Activated CD8-positive, alpha-beta memory T cell treated with anti-CD3 and anti-CD28 coated beads for 24 hours (primary cell): ENCODE results near the gene NHLH2.

Experiments
- DNase-seq: peaks from one replicate; pipeline ENCODE4 v3.0.0-alpha.2; 2020

NHLH2 gene

DNA sequence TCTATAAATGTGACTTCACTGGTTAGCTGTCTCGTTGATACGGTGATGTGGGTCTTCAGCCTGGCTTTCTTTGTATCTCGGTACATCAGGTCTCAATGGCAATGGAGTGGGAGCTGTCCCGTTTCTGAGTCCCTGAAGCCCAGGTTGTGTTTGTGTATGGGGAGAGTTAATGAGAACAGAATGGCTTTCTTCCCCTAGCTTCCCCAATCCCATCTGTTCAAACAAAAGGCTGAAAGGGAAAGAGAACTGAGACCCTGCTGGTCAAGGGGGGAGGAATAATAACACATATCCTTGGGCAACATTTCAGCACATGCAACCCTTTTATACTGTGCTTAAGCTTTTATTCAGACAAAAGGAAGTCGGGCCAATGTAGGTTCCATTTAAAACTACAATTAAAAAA, 44.0 kb downstream of the NHLH2 start:
- DNase-seq, result no peak

DNA sequence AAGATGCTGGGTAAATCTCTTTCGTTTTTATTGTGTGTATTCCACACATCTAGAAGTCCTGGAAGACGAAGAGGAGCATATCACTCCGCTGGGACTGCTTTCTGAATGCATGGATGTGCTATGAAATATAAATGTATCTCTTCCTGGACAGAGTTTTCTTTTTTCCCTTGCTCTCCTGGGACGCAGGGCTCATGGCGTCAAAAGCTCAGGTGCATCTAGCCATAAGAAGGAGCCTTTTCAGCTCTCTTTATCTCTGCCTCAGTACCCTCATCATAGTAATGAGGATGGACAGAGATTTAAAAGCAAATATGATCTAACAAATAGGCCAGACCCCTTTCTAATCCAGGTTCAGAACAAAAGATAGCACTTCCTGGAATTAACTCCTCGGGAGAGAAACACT, 44.9 kb downstream of the NHLH2 start:
- DNase-seq, result no peak

DNA sequence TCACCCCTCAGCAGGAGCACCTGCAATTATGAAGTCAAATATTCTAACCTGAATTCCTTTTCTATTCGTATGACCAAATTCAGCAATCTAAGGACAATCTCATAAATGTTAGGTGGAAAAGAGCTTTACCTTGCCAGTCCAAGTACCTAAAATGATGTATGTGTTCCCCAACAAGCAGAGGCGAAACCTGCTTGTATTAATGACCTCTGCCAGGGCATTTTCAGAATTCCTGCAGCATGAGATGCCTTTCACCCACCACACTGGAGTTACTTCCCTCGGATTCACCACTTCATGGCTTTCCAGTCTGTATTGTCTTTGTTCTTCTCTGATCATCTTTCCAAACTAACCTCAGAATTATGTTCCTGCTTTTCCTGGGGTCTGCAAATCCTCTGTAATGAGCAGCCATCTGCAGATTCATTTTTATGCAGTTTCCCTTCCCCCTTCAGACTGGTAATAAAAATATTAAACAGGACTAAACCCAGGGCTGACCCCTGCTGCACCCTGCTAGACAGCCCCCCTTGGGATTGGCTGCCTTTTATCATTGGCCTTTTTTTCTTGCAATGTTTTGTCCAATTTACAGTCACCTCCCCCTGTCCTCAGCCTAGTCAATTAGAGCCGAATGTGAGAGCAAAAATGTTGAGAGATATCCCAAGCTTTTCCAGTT, 45.8 kb downstream of the NHLH2 start:
- no peak for DNase-seq

DNA sequence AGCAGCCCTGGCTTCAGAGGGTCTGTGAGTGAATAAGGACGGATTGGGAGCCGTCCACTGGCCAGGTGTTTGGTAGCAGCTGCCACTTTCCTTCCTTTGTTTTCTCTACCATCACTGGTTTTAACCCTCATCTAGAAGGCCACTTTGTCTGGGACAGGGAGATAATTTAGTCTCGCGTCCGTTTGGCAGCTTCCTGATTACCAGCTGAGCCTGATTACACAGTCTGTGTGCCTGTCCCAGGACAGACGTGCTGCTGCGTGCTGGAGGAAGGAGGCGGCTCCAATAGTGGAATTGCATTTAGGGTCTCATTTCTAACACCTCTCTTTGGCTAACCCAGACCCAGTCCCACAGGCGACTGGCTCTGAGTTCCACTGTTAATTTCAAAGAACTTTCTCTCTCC, 47.8 kb downstream of the NHLH2 start:
- no peak for DNase-seq

DNA sequence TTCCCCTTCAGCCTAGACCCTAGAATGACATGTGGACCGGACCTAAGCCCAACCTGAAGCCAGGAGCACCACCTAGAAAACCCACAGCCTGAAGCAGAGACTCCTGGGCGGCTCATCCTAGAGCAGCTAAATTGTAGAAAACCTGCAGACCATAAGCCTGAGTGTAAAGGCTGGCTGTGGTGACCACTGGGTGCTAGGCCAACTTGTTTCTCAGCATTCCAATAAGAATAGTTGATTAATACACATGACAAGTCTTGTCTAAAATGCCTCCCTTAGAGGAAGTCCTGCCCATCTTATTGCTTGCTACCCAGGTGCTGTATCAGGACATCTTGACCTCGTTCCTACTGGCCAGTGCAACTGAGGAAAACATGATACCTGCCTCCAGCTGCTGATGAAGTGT, 49.1 kb downstream of the NHLH2 start:
- DNase-seq, result no peak

DNA sequence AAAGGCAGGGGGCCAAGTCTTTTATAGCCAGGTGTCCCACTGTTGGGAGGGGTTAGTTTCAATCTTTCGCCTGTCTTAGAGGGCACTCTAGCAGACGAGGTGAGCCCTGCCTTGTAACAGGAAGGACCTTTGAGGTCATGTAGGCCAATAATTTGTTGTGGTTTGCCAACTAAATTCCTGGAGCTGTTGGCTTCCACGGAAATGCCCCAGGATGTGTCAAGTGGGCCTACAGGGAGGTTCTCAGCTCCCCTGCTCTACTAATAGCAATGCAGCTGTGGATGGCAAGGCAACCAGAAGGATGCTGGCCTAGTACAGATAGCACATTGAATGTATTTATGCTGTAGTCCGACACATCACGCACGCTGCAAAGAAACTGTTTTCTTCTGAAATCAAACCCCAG, 50.1 kb downstream of the NHLH2 start:
- DNase-seq, result no peak

DNA sequence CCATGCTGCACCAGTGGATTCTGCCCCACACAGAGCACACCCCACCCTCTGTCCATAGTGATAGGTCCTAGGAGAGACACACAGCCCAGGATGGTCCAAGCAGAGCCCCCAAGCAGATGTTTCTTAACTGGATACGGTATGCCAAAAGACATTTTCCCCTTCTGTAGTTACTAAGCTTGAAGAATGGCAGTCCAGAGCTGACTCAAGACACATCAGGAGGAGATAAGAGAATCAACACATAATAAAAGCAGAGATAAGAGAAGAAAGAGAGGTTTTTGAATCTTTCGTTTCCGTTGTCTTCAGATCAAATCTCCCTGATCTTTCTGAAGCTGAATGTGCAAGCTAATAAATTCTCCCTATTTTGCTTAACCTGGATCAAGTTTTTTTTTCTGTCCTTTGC, 50.6 kb downstream of the NHLH2 start:
- DNase-seq, result no peak
